ENCODE measurements around the gene S100A2.
"Not testable (repeated sequence)": the region's sequence is repeated elsewhere in the genome, so short reads cannot be mapped to it uniquely, and the experiment has no call there.

The S100A2 gene

GRCh38 chr1:153577138-153577537 is 11.5 kb upstream of the S100A2 start:
- H2AFZ ChIP-seq (ENCODE audit: low read depth, low read length, severe bottlenecking), result no peak overlapping the region

GRCh38 chr1:153575497-153575896 is 9.9 kb upstream of the S100A2 start:
- not testable (repeated sequence) for H3K79me2 ChIP-seq (ENCODE audit: insufficient read depth, low read length); H3K4me3 ChIP-seq (ENCODE audit: insufficient read depth, low read length, poor library complexity, severe bottlenecking); H3K4me2 ChIP-seq (ENCODE audit: low read depth, low read length, poor library complexity, severe bottlenecking); H3K9ac ChIP-seq (ENCODE audit: low read length); H3K27ac ChIP-seq (ENCODE audit: low read depth, low read length); H3K9me2 ChIP-seq (replicated peaks; ENCODE audit: insufficient read depth, low read length); H3K9me3 ChIP-seq (ENCODE audit: insufficient read depth, low read length); H3F3A ChIP-seq (ENCODE audit: insufficient read depth); H4K20me1 ChIP-seq (ENCODE audit: low read depth, low read length); H2AFZ ChIP-seq (ENCODE audit: low read depth, low read length, severe bottlenecking); H3K27me3 ChIP-seq (ENCODE audit: low read length); H3K36me3 ChIP-seq (ENCODE audit: low read length)

More at GRCh38 chr1:153577138-153577537, 11.5 kb upstream of the S100A2 start:
- Histone ChIP-seq H3K4me2 (ENCODE audit: low read depth, low read length, poor library complexity, severe bottlenecking) (no peak overlapping the region), H3K27ac (ENCODE audit: low read depth, low read length) (no peak overlapping the region), H3K9me3 (ENCODE audit: insufficient read depth, low read length) (no peaks in the 10 kb centered on the region), H3K36me3 (ENCODE audit: low read length) (no peaks in the 10 kb centered on the region), H4K20me1 (ENCODE audit: low read depth, low read length) (no peaks in the 10 kb centered on the region), H3K79me2 (ENCODE audit: insufficient read depth, low read length) (no peaks in the 10 kb centered on the region), H3K27me3 (ENCODE audit: low read length) (no peaks in the 10 kb centered on the region), H3F3A (ENCODE audit: insufficient read depth) (no peaks in the 10 kb centered on the region), H3K9ac (ENCODE audit: low read length) (no peak overlapping the region), H3K4me3 (ENCODE audit: insufficient read depth, low read length, poor library complexity, severe bottlenecking) (no peak overlapping the region), H3K9me2 (replicated peaks; ENCODE audit: insufficient read depth, low read length) (no peaks in the 10 kb centered on the region)
- no peak for TF ChIP-seq EZH2phosphoT487 (conservative IDR thresholded peaks at IDR 0.05; ENCODE audit: low read length)
- no peak for TF ChIP-seq CTCF (IDR thresholded peaks at IDR 0.05; ENCODE audit: insufficient read depth, low read length, poor library complexity, severe bottlenecking)

- not testable (repeated sequence) for H3K4me3 ChIP-seq (ENCODE audit: insufficient read depth, low read length, poor library complexity, severe bottlenecking); H3K9me2 ChIP-seq (replicated peaks; ENCODE audit: insufficient read depth, low read length); H3K4me2 ChIP-seq (ENCODE audit: low read depth, low read length, poor library complexity, severe bottlenecking); H2AFZ ChIP-seq (ENCODE audit: low read depth, low read length, severe bottlenecking); H3K9ac ChIP-seq (ENCODE audit: low read length); H3K27me3 ChIP-seq (ENCODE audit: low read length); H3K27ac ChIP-seq (ENCODE audit: low read depth, low read length); H3K36me3 ChIP-seq (ENCODE audit: low read length); H4K20me1 ChIP-seq (ENCODE audit: low read depth, low read length); H3F3A ChIP-seq (ENCODE audit: insufficient read depth); H3K79me2 ChIP-seq (ENCODE audit: insufficient read depth, low read length); H3K9me3 ChIP-seq (ENCODE audit: insufficient read depth, low read length)
These were observed 9.4 kb upstream of the S100A2 start for GRCh38 chr1:153575081-153575491.

GRCh38 chr1:153573351-153573750 is 7.7 kb upstream of the S100A2 start:
- Histone ChIP-seq H2AFZ (ENCODE audit: low read depth, low read length, severe bottlenecking) (no peak overlapping the region), H3K4me3 (ENCODE audit: insufficient read depth, low read length, poor library complexity, severe bottlenecking) (no peak overlapping the region), H3K9ac (ENCODE audit: low read length) (no peak overlapping the region), H3K27ac (ENCODE audit: low read depth, low read length) (no peak overlapping the region), H3K9me2 (replicated peaks; ENCODE audit: insufficient read depth, low read length) (no peaks in the 10 kb centered on the region), H3K79me2 (ENCODE audit: insufficient read depth, low read length) (no peaks in the 10 kb centered on the region), H3K36me3 (ENCODE audit: low read length) (no peaks in the 10 kb centered on the region), H3K9me3 (ENCODE audit: insufficient read depth, low read length) (no peaks in the 10 kb centered on the region), H3K27me3 (ENCODE audit: low read length) (no peaks in the 10 kb centered on the region), H4K20me1 (ENCODE audit: low read depth, low read length) (no peaks in the 10 kb centered on the region), H3K4me2 (ENCODE audit: low read depth, low read length, poor library complexity, severe bottlenecking) (no peak overlapping the region), H3F3A (ENCODE audit: insufficient read depth) (no peaks in the 10 kb centered on the region)
- TF ChIP-seq EZH2phosphoT487 (conservative IDR thresholded peaks at IDR 0.05; ENCODE audit: low read length) (no peak), CTCF (IDR thresholded peaks at IDR 0.05; ENCODE audit: insufficient read depth, low read length, poor library complexity, severe bottlenecking) (no peak)
